ENCODE measurements around the gene SCEL.

- TF ChIP-seq SPI1 (IDR thresholded peaks at IDR 0.05; ENCODE audit: low read depth, low read length): no peak
- TF ChIP-seq POLR2AphosphoS5 (IDR thresholded peaks at IDR 0.05; ENCODE audit: low read depth, low read length): no peak
Observed at GRCh38 chr13:77497835-77498234, 37.7 kb upstream of the SCEL start.

All from GM12891 (cell line).